Left ventricle myocardium inferior (tissue), 1 donor: ENCODE data around the gene BCR. TPM values are rescaled to one million over a fixed set of nuclear protein-coding genes. Genes with fewer than 3 reads are reported as not detected.

Experiments used
- DNase-seq: peaks from one replicate; pipeline ENCODE4 v3.0.0-alpha.2; 2020
- H3K27ac ChIP-seq: fragments of 200-600 bp; replicated peaks from 2 replicates; pipeline ENCODE4 v1.8.0; 2021
- H3K27me3 ChIP-seq: fragments of 200-600 bp; 2 replicates; pipeline ENCODE4 v1.8.0; 2021; ENCODE audit warnings: low read depth
- H3K36me3 ChIP-seq: fragments of 200-600 bp; 2 replicates; pipeline ENCODE4 v1.8.0; 2021
- H3K4me1 ChIP-seq: fragments of 200-600 bp; 2 replicates; pipeline ENCODE4 v1.8.0; 2021
- H3K4me3 ChIP-seq: fragments of 200-600 bp; 2 replicates; pipeline ENCODE4 v1.8.0; 2021; ENCODE audit warnings: mild to moderate bottlenecking, moderate library complexity
- H3K9me3 ChIP-seq: fragments of 200-600 bp; replicated peaks from 2 replicates; pipeline ENCODE4 v1.8.0; 2021
- intact Hi-C: fragments of 100-400 bp; cut with micrococcal nuclease; formaldehyde crosslinking; loops from one replicate; pipeline ENCODE4 v1.11.0; 2022
- total RNA-seq: library from RNA; stranded (reverse); fragmentation: NEBNext Ultra II Directional; extraction: Animal tissue kit (Norgen Biotek cat#: 25700); gene quantifications from one replicate; pipeline ENCODE4 v1.2.1, GENCODE V29; 2021
- TF ChIP-seq, protein P1 (sequence below): fragments of 200-600 bp; IDR thresholded peaks from 2 replicates; pipeline ENCODE4 v1.8.0; 2021; ENCODE audit warnings: antibody characterized with exemption, mild to moderate bottlenecking, borderline replicate concordance
- donor health status: DM: no; HTN: yes; CAD: no; lungs with severe emphysema.

Gene BCR
- total RNA-seq, 1 donor from 2014 or later = 26.7 TPM

DNA sequence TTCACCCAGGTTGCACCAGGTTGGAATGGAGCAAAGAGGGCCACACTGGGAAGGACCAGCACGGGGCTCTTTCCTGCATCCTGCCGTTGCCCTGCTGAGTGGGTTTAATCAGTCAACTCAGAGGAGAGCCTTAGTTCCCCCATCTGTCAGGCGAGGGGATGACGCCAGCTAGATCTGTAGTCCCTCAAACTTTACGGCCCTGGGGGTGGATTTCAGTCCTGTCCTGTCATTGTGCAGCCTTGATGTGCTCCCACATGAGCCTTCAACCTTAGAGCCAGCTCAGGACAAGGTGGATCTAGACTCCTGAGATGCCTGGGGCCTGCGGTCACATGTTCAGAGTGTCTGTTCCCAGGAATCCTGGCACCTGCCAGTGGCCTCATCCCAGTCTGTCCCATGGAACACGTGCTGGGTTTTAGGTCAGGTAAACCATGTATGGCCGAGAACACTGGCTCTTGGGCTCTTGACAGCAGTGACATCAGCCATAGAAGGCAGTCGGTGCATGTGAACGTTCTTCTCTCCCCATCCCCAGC lies 104.3 kb downstream of the BCR start:
- H3K9me3 ChIP-seq = no peaks in the 10 kb centered on the region
- H3K4me1 ChIP-seq = peaks cover 19% of the 10 kb centered on the region
- no peak for DNase-seq
- H3K27ac ChIP-seq = peak overlapping the region; percentile 39
- no peak overlapping the region for H3K4me3 ChIP-seq
- peaks cover 43% of the 10 kb centered on the region for H3K36me3 ChIP-seq
- intact Hi-C loops = no loop called here
- TF ChIP-seq, protein P1, sequence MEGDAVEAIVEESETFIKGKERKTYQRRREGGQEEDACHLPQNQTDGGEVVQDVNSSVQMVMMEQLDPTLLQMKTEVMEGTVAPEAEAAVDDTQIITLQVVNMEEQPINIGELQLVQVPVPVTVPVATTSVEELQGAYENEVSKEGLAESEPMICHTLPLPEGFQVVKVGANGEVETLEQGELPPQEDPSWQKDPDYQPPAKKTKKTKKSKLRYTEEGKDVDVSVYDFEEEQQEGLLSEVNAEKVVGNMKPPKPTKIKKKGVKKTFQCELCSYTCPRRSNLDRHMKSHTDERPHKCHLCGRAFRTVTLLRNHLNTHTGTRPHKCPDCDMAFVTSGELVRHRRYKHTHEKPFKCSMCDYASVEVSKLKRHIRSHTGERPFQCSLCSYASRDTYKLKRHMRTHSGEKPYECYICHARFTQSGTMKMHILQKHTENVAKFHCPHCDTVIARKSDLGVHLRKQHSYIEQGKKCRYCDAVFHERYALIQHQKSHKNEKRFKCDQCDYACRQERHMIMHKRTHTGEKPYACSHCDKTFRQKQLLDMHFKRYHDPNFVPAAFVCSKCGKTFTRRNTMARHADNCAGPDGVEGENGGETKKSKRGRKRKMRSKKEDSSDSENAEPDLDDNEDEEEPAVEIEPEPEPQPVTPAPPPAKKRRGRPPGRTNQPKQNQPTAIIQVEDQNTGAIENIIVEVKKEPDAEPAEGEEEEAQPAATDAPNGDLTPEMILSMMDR = no peak
- no peaks in the 10 kb centered on the region for H3K27me3 ChIP-seq

DNA sequence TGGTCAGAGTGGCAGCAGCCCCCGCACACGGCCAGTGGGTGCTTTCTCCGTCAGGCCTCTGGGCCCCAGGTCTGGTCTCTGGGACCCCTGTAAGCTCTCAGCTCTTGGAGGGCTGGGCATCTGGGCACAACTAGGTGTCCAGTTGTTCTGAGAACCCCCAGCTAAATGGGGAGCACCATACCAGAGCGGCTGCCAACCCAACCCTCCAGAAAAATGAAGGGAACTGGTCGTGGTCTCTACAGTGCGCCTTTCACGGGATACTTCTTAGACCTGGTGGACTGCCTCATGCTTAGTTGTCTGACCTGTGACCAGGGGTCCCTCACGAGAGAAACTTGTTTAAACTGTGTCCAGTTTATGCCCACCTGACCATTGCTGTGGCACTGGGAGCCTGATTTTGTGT lies 104.9 kb downstream of the BCR start:
- peaks cover 49% of the 10 kb centered on the region for H3K36me3 ChIP-seq

DNA sequence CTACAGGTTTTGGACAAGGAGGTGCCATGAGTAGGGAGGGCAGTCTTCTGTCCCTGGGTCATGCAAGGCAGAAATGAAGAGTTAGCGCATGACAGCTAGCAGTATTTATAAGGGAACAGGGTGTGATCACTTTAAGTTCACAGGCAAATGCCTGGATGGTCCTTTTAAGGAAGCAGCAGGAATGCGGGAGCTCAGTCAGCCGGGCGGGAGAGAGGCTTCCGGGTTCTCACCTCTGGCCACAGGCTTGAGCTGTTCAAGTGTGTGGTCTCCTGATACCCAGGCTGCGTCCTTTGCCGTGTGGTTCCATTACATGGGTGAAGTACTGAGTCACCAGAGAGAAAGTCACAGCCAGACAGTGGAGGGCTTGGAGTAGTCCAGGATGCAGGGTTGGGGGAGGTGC lies 105.4 kb downstream of the BCR start:
- no peak for DNase-seq
- Histone ChIP-seq H3K4me3 (no peak overlapping the region), H3K27ac (no peak overlapping the region), H3K9me3 (no peaks in the 10 kb centered on the region), H3K4me1 (peaks cover 28% of the 10 kb centered on the region), H3K36me3 (peaks cover 52% of the 10 kb centered on the region), H3K27me3 (no peaks in the 10 kb centered on the region)
- intact Hi-C loops = no loop called here
- TF ChIP-seq, protein P1 = no peak

More for the DNA sequence above, 104.9 kb downstream of the BCR start:
- intact Hi-C loops = no loop called here
- TF ChIP-seq, protein P1 = no peak
- Histone ChIP-seq H3K4me3 (no peak overlapping the region), H3K27ac (no peak overlapping the region), H3K9me3 (no peaks in the 10 kb centered on the region), H3K4me1 (peaks cover 23% of the 10 kb centered on the region), H3K27me3 (no peaks in the 10 kb centered on the region)
- no peak for DNase-seq

DNA sequence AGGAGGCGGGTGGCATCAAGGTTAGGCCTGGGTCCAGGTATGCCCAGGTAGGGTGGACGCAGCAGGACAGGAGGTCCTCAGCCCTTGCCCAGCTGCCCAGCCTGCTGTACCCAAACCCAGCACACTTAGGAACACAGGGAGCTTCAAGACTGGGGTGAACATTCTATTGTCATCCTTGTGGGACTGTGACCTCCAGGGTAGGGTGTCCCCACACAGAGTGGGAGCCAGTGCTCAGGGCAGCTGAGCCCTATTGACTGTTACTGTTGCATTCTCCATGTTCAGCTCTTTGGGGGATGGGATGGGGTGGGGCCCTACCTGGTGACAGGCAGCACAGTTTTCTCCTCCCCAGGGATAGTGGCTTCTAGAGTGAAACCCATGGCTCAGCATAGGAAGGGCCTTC lies 106.0 kb downstream of the BCR start:
- Histone ChIP-seq H3K27me3 (no peaks in the 10 kb centered on the region), H3K27ac (no peak overlapping the region), H3K36me3 (peaks cover 52% of the 10 kb centered on the region), H3K4me1 (peaks cover 29% of the 10 kb centered on the region), H3K9me3 (no peaks in the 10 kb centered on the region), H3K4me3 (no peak overlapping the region)
- TF ChIP-seq, protein P1 = no peak
- intact Hi-C loops = no loop called here
- no peak for DNase-seq

DNA sequence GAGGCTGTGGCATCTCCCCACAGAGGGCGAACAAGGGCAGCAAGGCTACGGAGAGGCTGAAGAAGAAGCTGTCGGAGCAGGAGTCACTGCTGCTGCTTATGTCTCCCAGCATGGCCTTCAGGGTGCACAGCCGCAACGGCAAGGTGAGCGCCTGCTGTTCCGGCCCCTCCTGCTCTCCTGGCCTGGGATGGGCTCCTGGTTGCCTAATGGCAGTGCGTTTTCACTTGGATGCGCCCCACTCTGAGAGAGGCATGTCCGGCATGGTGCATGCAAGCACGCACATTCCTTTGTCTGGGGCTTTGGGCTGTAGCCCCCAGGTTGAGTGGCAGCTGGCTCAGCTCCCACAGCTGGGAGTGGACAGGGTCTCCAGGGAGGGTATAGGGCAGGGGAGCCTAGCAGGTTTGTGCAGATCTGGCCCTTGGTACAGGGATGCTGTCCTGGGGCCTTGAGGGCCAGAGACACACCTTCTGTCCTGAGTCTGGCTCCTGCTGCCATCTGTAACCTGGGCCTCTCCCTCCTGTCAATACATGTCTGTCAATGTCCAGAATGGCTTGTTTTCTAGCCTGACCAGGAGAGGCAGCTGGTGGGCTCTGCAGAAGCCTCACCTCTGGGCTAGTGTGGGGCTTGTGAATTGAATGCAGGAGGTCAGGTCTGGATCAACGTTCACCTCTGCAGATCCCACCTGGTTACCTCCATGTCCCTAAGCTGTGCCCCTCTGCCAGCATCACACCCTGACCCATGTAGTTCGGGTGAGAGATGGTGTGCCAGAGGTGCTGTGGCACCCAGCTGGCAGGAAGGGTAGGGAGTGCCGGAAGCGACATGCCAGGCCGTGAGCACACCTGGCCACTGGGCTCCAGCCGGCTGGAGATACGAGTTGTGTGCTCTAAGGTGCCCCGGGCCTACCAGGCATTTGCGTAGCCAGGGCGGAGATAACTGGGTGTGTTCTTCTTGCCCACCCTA lies 107.1 kb downstream of the BCR start:
- TF ChIP-seq, protein P1 = no peak
- H3K27ac ChIP-seq = no peak overlapping the region
- H3K36me3 ChIP-seq = peaks cover 57% of the 10 kb centered on the region
- no peaks in the 10 kb centered on the region for H3K9me3 ChIP-seq
- DNase-seq = no peak
- intact Hi-C loops = no loop called here
- H3K4me3 ChIP-seq = no peak overlapping the region
- no peaks in the 10 kb centered on the region for H3K27me3 ChIP-seq
- H3K4me1 ChIP-seq = peaks cover 19% of the 10 kb centered on the region
